GM12878 (cell line): ENCODE results near the gene SYCE3. TPM values are rescaled to one million over a fixed set of nuclear protein-coding genes. Genes with fewer than 3 reads are reported as not detected.

Experiments used
- ATAC-seq: fragments of 200-7000 bp; cut with Tn5 transposase; 3 replicates; pipeline ENCODE4 v1.9.1; 2020; ENCODE audit warnings: mild to moderate bottlenecking, moderate library complexity
- BruUV-seq: library from RNA; stranded (reverse); fragments of 400-500 nt; replicated peaks from 2 replicates; lab custom pipeline; 2021; lab: Mats Ljungman, UMichigan
- CTCF ChIA-PET: fragments of 300-600 bp; sonication (Branson Sonifier 250); formaldehyde crosslinking; extraction: SDS; loops from one replicate; lab custom pipeline; 2021; ENCODE audit warnings: inconsistent platforms; lab: Yijun Ruan, JAX
- POLR2A ChIA-PET: fragments of 350-600 bp; formaldehyde crosslinking; extraction: SDS; loops from one replicate; lab custom pipeline; 2021; ENCODE audit warnings: inconsistent platforms; lab: Charles Lee
- RAD21 ChIA-PET: fragments of 300-600 bp; sonication (Branson Sonifier 250); formaldehyde crosslinking; loops from one replicate; lab custom pipeline; 2023; ENCODE audit warnings: antibody characterized with exemption; ENCODE audit not compliant: unreplicated experiment; lab: Charles Lee
- SMC1A ChIA-PET: fragments of 300-600 bp; sonication (Branson Sonifier 250); formaldehyde crosslinking; loops from one replicate; lab custom pipeline; 2023; ENCODE audit not compliant: unreplicated experiment, uncharacterized antibody; lab: Charles Lee
- DNase-seq: peaks from one replicate; pipeline ENCODE4 v3.0.0-alpha.2; 2011; ENCODE audit warnings: low read depth, low spot score
- FAIRE-seq: peaks from 3 replicates; lab custom pipeline; 2011; peaks lifted over from hg19 to GRCh38; lab: Jason Lieb, UNC
- H2AFZ ChIP-seq: 2 replicates; pipeline ENCODE4 v1.6.0; 2011; ENCODE audit warnings: low read depth, low read length, control low read depth; ENCODE audit not compliant: control insufficient read depth
- H3K27ac ChIP-seq: 2 replicates; pipeline ENCODE4 v1.5.1; 2011; ENCODE audit warnings: control low read depth; ENCODE audit not compliant: control insufficient read depth, insufficient read depth
- H3K27me3 ChIP-seq, 2 experiments: replicated peaks in 1 of 2; 2 replicates each; pipeline versions ENCODE4 v1.6.0 to v1.6.1; 2011; ENCODE audit warnings: low read length in 1 of 2; ENCODE audit not compliant: control insufficient read depth in 2 of 2, insufficient read depth in 2 of 2
- H3K36me3 ChIP-seq, 2 experiments: 2 replicates each; pipeline ENCODE4 v1.5.1; 2011; ENCODE audit warnings: low read length in 1 of 2; ENCODE audit not compliant: control insufficient read depth in 2 of 2, insufficient read depth in 2 of 2
- H3K4me1 ChIP-seq: 2 replicates; pipeline ENCODE4 v1.6.1; 2011; ENCODE audit warnings: mild to moderate bottlenecking, low read length, moderate library complexity, mixed read lengths; ENCODE audit not compliant: control insufficient read depth, insufficient read depth
- H3K4me2 ChIP-seq: 2 replicates; pipeline ENCODE4 v1.6.0; 2011; ENCODE audit warnings: control low read depth; ENCODE audit not compliant: control insufficient read depth, insufficient read depth
- H3K4me3 ChIP-seq: fragments of 200-600 bp; sonication (generic); 2 replicates; pipeline ENCODE4 v1.5.1; 2016
- H3K79me2 ChIP-seq: 2 replicates; pipeline ENCODE4 v1.6.0; 2011; ENCODE audit warnings: low read length; ENCODE audit not compliant: control insufficient read depth, insufficient read depth
- H3K9ac ChIP-seq: 2 replicates; pipeline ENCODE4 v1.8.0; 2011; ENCODE audit warnings: low read length, control low read depth, mixed read lengths; ENCODE audit not compliant: control insufficient read depth, insufficient read depth
- H3K9me3 ChIP-seq: replicated peaks from 3 replicates; pipeline ENCODE4 v1.5.1; 2011; ENCODE audit warnings: mild to moderate bottlenecking, low read length; ENCODE audit not compliant: control insufficient read depth, insufficient read depth
- H4K20me1 ChIP-seq: 2 replicates; pipeline ENCODE4 v1.6.0; 2011; ENCODE audit not compliant: control insufficient read depth, insufficient read depth
- HDGF ChIP-seq: fragments of 450-650 bp; IDR thresholded peaks from 2 replicates; pipeline ENCODE4 v1.6.1; 2016; ENCODE audit warnings: antibody characterized with exemption
- NFYB ChIP-seq: IDR thresholded peaks from 2 replicates; pipeline ENCODE4 v1.6.1; 2011; ENCODE audit warnings: low read depth, mild to moderate bottlenecking, low read length, improper control_type of control experiment, moderate library complexity; ENCODE audit not compliant: insufficient read depth
- POLR2AphosphoS5 ChIP-seq: IDR thresholded peaks from 2 replicates; pipeline ENCODE4 v1.6.1; 2011; ENCODE audit warnings: mild to moderate bottlenecking, low read length, inconsistent platforms
- RFX5 ChIP-seq: IDR thresholded peaks from 2 replicates; pipeline ENCODE4 v1.6.1; 2011; ENCODE audit warnings: low read depth, low read length, improper control_type of control experiment
- TCF7 ChIP-seq: IDR thresholded peaks from 2 replicates; pipeline ENCODE4 v1.6.1; 2014; ENCODE audit warnings: antibody characterized with exemption, borderline replicate concordance
- ZNF592 ChIP-seq: fragments of 450-650 bp; IDR thresholded peaks from 2 replicates; pipeline ENCODE4 v1.6.1; 2017; ENCODE audit warnings: mild to moderate bottlenecking, moderate library complexity
- ZNF687 ChIP-seq: fragments of 450-650 bp; IDR thresholded peaks from 2 replicates; pipeline ENCODE4 v1.6.1; 2017; ENCODE audit warnings: mild to moderate bottlenecking, moderate library complexity
- WGBS: methylation state at CpG from one replicate; pipeline ENCODE4 v1.1.6; 2016; ENCODE audit warnings: low lambda C conversion rate; ENCODE audit not compliant: insufficient replicate concordance, insufficient coverage; ENCODE audit errors: missing lambda C conversion rate; 5-methylcytosine and 5-hydroxymethylcytosine counted together
- in situ Hi-C: fragments of 300-500 bp; cut with MboI; formaldehyde crosslinking; loops from 9 replicates; pipeline ENCODE4 v1.14.3; 2018; ENCODE audit warnings: mixed read lengths
- intact Hi-C: fragments of 100-400 bp; cut with micrococcal nuclease; formaldehyde crosslinking; loops from one replicate; pipeline ENCODE4 v1.14.2; 2022; ENCODE audit not compliant: unreplicated experiment
- polyA plus RNA-seq, 11 experiments: library from polyadenylated mRNA; depleted of rRNA in 4 of 11; unstranded in 6 of 11; stranded (reverse) in 5 of 11; fragments of >200 nt; fragmentation: Nextera tagmentation in 4 of 11; fragmentation: Illumina TruSeq in 1 of 11; extraction: Ambion mirVana in 4 of 11; extraction: Trizol in 1 of 11; gene quantifications; 1 replicate in 1 of 11; 2 replicates in 10 of 11; pipeline versions ENCODE4 v1.2.1 to v1.2.3, GENCODE V29; 2011 to 2016; ENCODE audit warnings: inconsistent platforms in 2 of 11, missing spikeins in 2 of 11, low read depth in 1 of 11
- total RNA-seq, 4 experiments: library from RNA; depleted of rRNA in 3 of 4; stranded (reverse); fragments of >200 nt in 3 of 4; fragmentation: Illumina TruSeq in 1 of 4; extraction: Trizol in 1 of 4; gene quantifications; 2 replicates each; pipeline versions ENCODE4 v1.2.1 to v1.2.3, GENCODE V29; 2013 to 2021

The SYCE3 gene
- total and polyA plus RNA-seq, 10 of the 15 experiments (the other 5 are each of a cell fraction or from before 2014, with no cell fraction given): 0.38 to 0.91 (median 0.76) TPM; not detected in 4

GRCh38 chr22:50522806-50523438 lies 39.8 kb downstream of the SYCE3 start:
- no peak for DNase-seq
- SMC1A ChIA-PET: interaction anchor here (1.2 kb wide), 1 partner anchor 14 kb away, joined by 3 read pairs; no protein-coding TSS in a partner anchor
- no peak for FAIRE-seq
- Histone ChIP-seq H3K27me3 (no peaks in the 10 kb centered on the region), H3K9me3 (no peaks in the 10 kb centered on the region), H3K27ac (no peak overlapping the region), H3K9ac (no peak overlapping the region), H3K4me1 (peaks cover 4% of the 10 kb centered on the region), H3K79me2 (peaks cover 29% of the 10 kb centered on the region), H3K4me3 (no peak overlapping the region), H2AFZ (no peak overlapping the region), H3K4me2 (no peak overlapping the region), H4K20me1 (no peaks in the 10 kb centered on the region), H3K36me3 (peaks cover 5 to 39% of the 10 kb centered on the region in 2 experiments; a peak in 3 of 4 replicates)
- RAD21 ChIA-PET: interaction anchor here (1.2 to 4.4 kb wide), 2 partner anchors 14 to 98 kb away, joined by 3 to 64 read pairs; partner anchors contain the start of genes LMF2 and NCAPH2
- in situ Hi-C loops (no loop called here), intact Hi-C loops (no loop called here)
- BruUV-seq: no TSS peak
- 87% methylated on average over 22 of the region's 22 CpGs for WGBS
- TF ChIP-seq ZNF592: no peak
- TF ChIP-seq NFYB: no peak
- peak; percentile 48; the same call in 1 of the 2 replicates for TF ChIP-seq POLR2AphosphoS5
- TF ChIP-seq TCF7: no peak
- no peak for TF ChIP-seq HDGF
- TF ChIP-seq RFX5: no peak
- no peak for TF ChIP-seq ZNF687
- POLR2A ChIA-PET: interaction anchor here (4.9 kb wide), 1 partner anchor 13 kb away, joined by 84 read pairs; the partner anchor contains the start of genes LMF2 and NCAPH2
- CTCF ChIA-PET: interaction anchor here (1.5 kb wide), 1 partner anchor 14 kb away, joined by 4 read pairs; no protein-coding TSS in a partner anchor
- no peak for ATAC-seq
